Activated CD4-positive, CD25-positive, alpha-beta regulatory T cell (primary cell): ENCODE results near the gene THADA.
"Not testable (repeated sequence)": the region's sequence is repeated elsewhere in the genome, so short reads cannot be mapped to it uniquely, and the experiment has no call there.

Experiments used
- DNase-seq, 4 experiments: peaks; one replicate each; lab custom pipeline; 2025; lab: John Stamatoyannopoulos, UW

THADA gene

GRCh38 chr2:43300781-43301583, 294.9 kb downstream of the THADA start:
- DNase-seq = no peak

- DNase-seq = no peak
Observed at GRCh38 chr2:43300222-43300621, 295.6 kb downstream of the THADA start.

GRCh38 chr2:43298500-43298899, 297.3 kb downstream of the THADA start:
- no peak for DNase-seq

GRCh38 chr2:43297740-43298139, 298.1 kb downstream of the THADA start:
- not testable (repeated sequence) for DNase-seq

GRCh38 chr2:43294973-43295603, 300.8 kb downstream of the THADA start:
- DNase-seq = no peak

- DNase-seq = no peak
Observed at GRCh38 chr2:43293744-43294695, 301.8 kb downstream of the THADA start.

GRCh38 chr2:43292851-43293743, 302.7 kb downstream of the THADA start:
- no peak for DNase-seq

- no peak for DNase-seq
Observed at GRCh38 chr2:43292297-43292696, 303.5 kb downstream of the THADA start.

GRCh38 chr2:43289331-43289730, 306.5 kb downstream of the THADA start:
- no peak for DNase-seq

- no peak for DNase-seq
Observed at GRCh38 chr2:43288417-43289305, 307.2 kb downstream of the THADA start.

- DNase-seq = no peak
Observed at GRCh38 chr2:43285987-43286386, 309.9 kb downstream of the THADA start.

- DNase-seq = no peak
Observed at GRCh38 chr2:43284967-43285366, 310.9 kb downstream of the THADA start.

- DNase-seq = not testable (repeated sequence)
Observed at GRCh38 chr2:43284347-43284746, 311.5 kb downstream of the THADA start.

GRCh38 chr2:43280994-43281393, 314.8 kb downstream of the THADA start:
- DNase-seq = no peak

GRCh38 chr2:43279317-43279840, 316.5 kb downstream of the THADA start:
- no peak for DNase-seq

GRCh38 chr2:43278564-43279220, 317.1 kb downstream of the THADA start:
- no peak for DNase-seq

- DNase-seq = no peak
Observed at GRCh38 chr2:43276962-43277391, 318.9 kb downstream of the THADA start.

- no peak for DNase-seq
Observed at GRCh38 chr2:43276266-43276941, 319.4 kb downstream of the THADA start.

GRCh38 chr2:43274721-43275120, 321.1 kb downstream of the THADA start:
- no peak for DNase-seq
